Motor neuron (in vitro differentiated cells): ENCODE measurements around the gene FGR. TPM values are rescaled to one million over a fixed set of nuclear protein-coding genes. Genes with fewer than 3 reads are reported as not detected.

Experiments
- ATAC-seq, 8 experiments: fragments of 200-7000 bp; cut with Tn5 transposase; replicated peaks in 6 of 8; 2 replicates each; pipeline ENCODE4 v1.8.0; 2021; ENCODE audit warnings: mild to moderate bottlenecking in 8 of 8, moderate library complexity in 8 of 8
- H3K27ac ChIP-seq, 2 donors: fragments of 250-450 bp; sonication (Bioruptor Pico); 2 replicates each; pipeline ENCODE4 v1.9.0; 2021; ENCODE audit warnings: antibody characterized with exemption in 2 of 2, mild to moderate bottlenecking in 2 of 2, moderate library complexity in 1 of 2
- H3K4me1 ChIP-seq, 2 donors: fragments of 250-450 bp; sonication (Bioruptor Pico); replicated peaks in 1 of 2; 2 replicates each; pipeline ENCODE4 v1.6.1; 2021; ENCODE audit warnings: antibody characterized with exemption in 2 of 2, mild to moderate bottlenecking in 2 of 2, moderate library complexity in 1 of 2
- H3K4me3 ChIP-seq, 5 donors: fragments of 250-450 bp; sonication (Bioruptor Pico); 2 replicates each; pipeline ENCODE4 v1.9.0; 2021; ENCODE audit warnings: antibody characterized with exemption in 5 of 5, mild to moderate bottlenecking in 5 of 5, moderate library complexity in 4 of 5
- WGBS, 10 experiments: fragments of 450-650 bp; shearing (Covaris generic); methylation state at CpG; one replicate each; pipeline ENCODE4 v1.0.0; 2022; 5-methylcytosine and 5-hydroxymethylcytosine counted together
- in situ Hi-C, 9 experiments: fragments of 400-800 bp; cut with MboI; loops; one replicate each; pipeline ENCODE4 v1.15.0; 2021; ENCODE audit warnings: low sequenced_read_pairs in 9 of 9, low pct_unique_long_range_greater_than_20kb in 2 of 9; ENCODE audit not compliant: unreplicated experiment in 9 of 9
- total RNA-seq, 8 experiments: library from RNA; unstranded; fragments of 300-600 nt; gene quantifications; 2 replicates each; pipeline versions ENCODE4 v1.2.3 to v1.2.4, GENCODE V29; 2022

The FGR gene
- total RNA-seq, 8 experiments from 2014 or later: 0.08 to 0.71 (median 0.18) TPM; not detected in 3

- H3K27ac ChIP-seq: peak overlapping the region in 1 of 2 donors; percentile 97
- H3K4me1 ChIP-seq: peaks cover 57 to 69% of the 10 kb centered on the region in 2 donors
- no peak for ATAC-seq
- H3K4me3 ChIP-seq: peak overlapping the region; percentile 79 to 100 (median 100)
- in situ Hi-C loops: loop anchor here in 7 of 9 experiments (10.0 to 25.0 kb wide), 5 partner anchors 207 to 564 kb away; partner anchors contain the start of genes GPR3 (in 4 of the 7), TMEM222 (in 3 of the 7) and CD164L2 (in 2 of the 7)
These were observed 33.6 kb downstream of the FGR start for GRCh38 chr1:27601321-27601770.

- Histone ChIP-seq H3K27ac (peak overlapping the region in 1 of 2 donors; percentile 30), H3K4me1 (peaks cover 64 to 70% of the 10 kb centered on the region in 2 donors), H3K4me3 (peak overlapping the region in 1 of 5 donors; percentile 100)
- peak in 4 of 8 experiments; percentile 6 to 14 (median 9) for ATAC-seq
- WGBS, 10 experiments: 50 to 80% (median 52%) methylated on average over 1 to 3 of the region's 3 CpGs; no CpG with 5 or more reads in 7 of the 10 experiments
- in situ Hi-C loops: loop anchor here in 7 of 9 experiments (10.0 to 25.0 kb wide), 5 partner anchors 206 to 563 kb away; partner anchors contain the start of genes GPR3 (in 4 of the 7), TMEM222 (in 3 of the 7) and CD164L2 (in 2 of the 7)
These were observed 34.3 kb downstream of the FGR start for GRCh38 chr1:27600498-27601175.

GRCh38 chr1:27599605-27600497 is 35.1 kb downstream of the FGR start:
- WGBS, 10 experiments: 33 to 65% (median 63%) methylated on average over 2 to 6 of the region's 9 CpGs; no CpG with 5 or more reads in 6 of the 10 experiments
- Histone ChIP-seq H3K4me1 (peaks cover 72 to 78% of the 10 kb centered on the region in 2 donors), H3K27ac (peak overlapping the region; percentile 30 to 45), H3K4me3 (no peak overlapping the region)
- in situ Hi-C loops: loop anchor here in 7 of 9 experiments (10.0 to 25.0 kb wide), 5 partner anchors 205 to 563 kb away; partner anchors contain the start of genes GPR3 (in 4 of the 7), TMEM222 (in 3 of the 7) and CD164L2 (in 2 of the 7)
- ATAC-seq: no peak

GRCh38 chr1:27598902-27599528 is 36.0 kb downstream of the FGR start:
- peaks cover 80% of the 10 kb centered on the region in 2 donors for H3K4me1 ChIP-seq
- H3K4me3 ChIP-seq: peak overlapping the region in 1 of 5 donors; percentile 5
- peak in 7 of 8 experiments; percentile 31 to 71 (median 67) for ATAC-seq
- H3K27ac ChIP-seq: peak overlapping the region; percentile 30 to 45
- WGBS, 10 experiments: no CpG with 5 or more reads among the region's 6 CpGs
- in situ Hi-C loops: no loop called here

GRCh38 chr1:27598295-27598687 is 36.7 kb downstream of the FGR start:
- peak in 2 of 8 experiments; percentile 1 to 2 for ATAC-seq
- WGBS, 10 experiments: no CpG with 5 or more reads among the region's 3 CpGs
- Histone ChIP-seq H3K4me3 (no peak overlapping the region), H3K27ac (peak overlapping the region; percentile 30 to 45), H3K4me1 (peaks cover 87 to 88% of the 10 kb centered on the region in 2 donors)
- in situ Hi-C loops: no loop called here

- WGBS, 10 experiments: 51 to 92% (median 73%) methylated on average over 1 to 5 of the region's 7 CpGs; no CpG with 5 or more reads in 1 of the 10 experiments
- Histone ChIP-seq H3K27ac (peak overlapping the region; percentile 24 to 30), H3K4me1 (peaks cover 93 to 94% of the 10 kb centered on the region in 2 donors), H3K4me3 (no peak overlapping the region)
- in situ Hi-C loops: no loop called here
- no peak for ATAC-seq
These were observed 37.3 kb downstream of the FGR start for GRCh38 chr1:27597516-27598294.

- WGBS, 10 experiments: 100% methylated on average over 1 to 2 of the region's 4 CpGs; no CpG with 5 or more reads in 8 of the 10 experiments
- H3K4me1 ChIP-seq: peaks cover 100% of the 10 kb centered on the region in 2 donors
- H3K4me3 ChIP-seq: no peak overlapping the region
- H3K27ac ChIP-seq: no peak overlapping the region
- in situ Hi-C loops: no loop called here
- no peak for ATAC-seq
These were observed 38.0 kb downstream of the FGR start for GRCh38 chr1:27596986-27597385.

GRCh38 chr1:27596261-27596660 is 38.7 kb downstream of the FGR start:
- Histone ChIP-seq H3K27ac (no peak overlapping the region), H3K4me1 (peaks cover 99 to 100% of the 10 kb centered on the region in 2 donors), H3K4me3 (no peak overlapping the region)
- 42 to 83% (median 47%) methylated on average over 1 to 7 of the region's 9 CpGs; no CpG with 5 or more reads in 6 of the 10 experiments for whole genome bisulfite sequencing, 10 experiments
- in situ Hi-C loops: no loop called here
- no peak for ATAC-seq

- WGBS, 10 experiments: 43 to 100% (median 95%) methylated on average over 1 to 3 of the region's 5 CpGs; no CpG with 5 or more reads in 5 of the 10 experiments
- no peak for ATAC-seq
- Histone ChIP-seq H3K4me1 (peaks cover 99 to 100% of the 10 kb centered on the region in 2 donors), H3K4me3 (no peak overlapping the region), H3K27ac (no peak overlapping the region)
- in situ Hi-C loops: no loop called here
These were observed 39.4 kb downstream of the FGR start for GRCh38 chr1:27595597-27595996.

GRCh38 chr1:27594564-27595510 is 40.1 kb downstream of the FGR start:
- WGBS, 10 experiments: 0 to 74% (median 33%) methylated on average over 1 to 14 of the region's 17 CpGs; no CpG with 5 or more reads in 3 of the 10 experiments
- in situ Hi-C loops: no loop called here
- peaks cover 99 to 100% of the 10 kb centered on the region in 2 donors for H3K4me1 ChIP-seq
- H3K27ac ChIP-seq: peak overlapping the region; percentile 71 to 78
- peak in 6 of 8 experiments; percentile 1 to 71 (median 34) for ATAC-seq
- H3K4me3 ChIP-seq: no peak overlapping the region
